Spinal cord (tissue), 10 donors: ENCODE data around the gene SYNRG. TPM values are rescaled to one million over a fixed set of nuclear protein-coding genes. Genes with fewer than 3 reads are reported as not detected.

Source experiments
- DNase-seq, 6 donors: peaks; one replicate each; pipeline versions ENCODE4 v3.0.0 to v3.0.0-alpha.2; 2013 to 2015; ENCODE audit warnings: low spot score in 6 of 6, low read depth in 4 of 6
- H3K27ac ChIP-seq: one replicate; pipeline ENCODE4 v1.5.1; 2013; ENCODE audit warnings: low read depth, low read length, control low read depth
- H3K27me3 ChIP-seq: one replicate; pipeline ENCODE4 v1.6.1; 2013; ENCODE audit warnings: low read length; ENCODE audit not compliant: control insufficient read depth, insufficient read depth
- H3K36me3 ChIP-seq: one replicate; pipeline ENCODE4 v1.6.1; 2013; ENCODE audit warnings: low read length; ENCODE audit not compliant: control insufficient read depth, insufficient read depth
- H3K4me1 ChIP-seq: one replicate; pipeline ENCODE4 v1.6.1; 2013; ENCODE audit warnings: low read length; ENCODE audit not compliant: control insufficient read depth, insufficient read depth
- H3K4me3 ChIP-seq: one replicate; pipeline ENCODE4 v1.5.1; 2013; ENCODE audit warnings: low read depth, low read length, control low read depth
- H3K9me3 ChIP-seq: one replicate; pipeline ENCODE4 v1.6.1; 2013; ENCODE audit warnings: low read length; ENCODE audit not compliant: control insufficient read depth, insufficient read depth
- WGBS: methylation state at CpG from one replicate; pipeline ENCODE4 v1.1.5; 2013; ENCODE audit warnings: missing lambda C conversion rate; ENCODE audit not compliant: insufficient coverage; 5-methylcytosine and 5-hydroxymethylcytosine counted together
- polyA plus RNA-seq, 2 donors: library from polyadenylated mRNA; unstranded; fragments of 120-200 nt; gene quantifications; one replicate each; pipeline ENCODE4 v1.2.1, GENCODE V29; 2013; ENCODE audit not compliant: insufficient read length in 2 of 2
- total RNA-seq, 2 donors: library from RNA; depleted of rRNA in 1 of 2; stranded (reverse); fragments of 120-200 nt in 1 of 2; fragments of >200 nt in 1 of 2; gene quantifications; one replicate each; pipeline versions ENCODE4 v1.2.3 to v1.2.4, GENCODE V29; 2013 to 2014
- donor health status: healthy.

The SYNRG gene
- total and polyA plus RNA-seq, 4 donors = 22.6 to 37.0 (median 32.6) TPM

DNA sequence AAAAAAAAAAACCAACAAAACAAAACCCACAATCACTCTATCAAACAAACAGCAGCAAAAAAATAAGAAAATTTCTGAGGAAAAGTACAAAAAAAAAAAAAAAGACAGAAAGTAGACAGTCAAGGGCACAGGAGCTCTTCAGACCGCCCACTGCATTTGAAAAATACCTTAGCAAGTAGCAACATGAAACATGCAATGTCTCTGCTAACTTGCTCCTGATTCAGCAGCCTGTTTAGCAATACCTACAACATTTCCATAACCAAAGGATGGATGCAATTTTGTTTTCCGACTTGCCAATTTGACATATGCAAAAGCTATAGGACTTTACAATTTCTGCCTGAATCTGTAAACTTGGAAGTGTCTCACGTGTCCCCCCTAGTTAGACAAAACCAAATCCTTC is 57.4 kb downstream of the SYNRG start:
- peaks cover 7% of the 10 kb centered on the region for H3K36me3 ChIP-seq
- no peaks in the 10 kb centered on the region for H3K9me3 ChIP-seq
- H3K4me3 ChIP-seq = no peak overlapping the region
- H3K27ac ChIP-seq = no peak overlapping the region
- no peaks in the 10 kb centered on the region for H3K27me3 ChIP-seq
- DNase-seq = no peak
- 93% methylated on average over 2 of the region's 3 CpGs for WGBS
- H3K4me1 ChIP-seq = no peaks in the 10 kb centered on the region

DNA sequence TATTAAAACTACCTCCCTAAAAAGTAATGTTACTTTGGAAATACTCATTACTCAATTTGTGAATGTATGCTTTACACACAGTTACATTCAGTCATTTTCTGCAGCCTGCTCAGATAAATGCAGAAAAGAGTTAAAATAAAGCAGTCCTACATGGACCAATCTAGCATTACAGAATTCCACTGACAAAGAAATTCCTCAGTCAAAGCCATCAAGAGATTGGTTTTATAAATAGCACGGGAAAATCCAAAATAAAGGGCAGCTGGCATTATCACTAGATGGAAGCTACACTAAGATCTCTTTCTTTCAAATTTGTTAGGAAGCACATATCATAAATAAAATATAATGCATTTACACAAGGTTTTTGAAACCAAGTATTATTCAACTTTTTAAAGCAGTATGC is 61.2 kb downstream of the SYNRG start:
- WGBS = no CpG with 5 or more reads among the region's 1 CpG
- no peak for DNase-seq
- Histone ChIP-seq H3K4me1 (no peaks in the 10 kb centered on the region), H3K27me3 (no peaks in the 10 kb centered on the region), H3K4me3 (no peak overlapping the region), H3K27ac (no peak overlapping the region), H3K9me3 (no peaks in the 10 kb centered on the region), H3K36me3 (peaks cover 6% of the 10 kb centered on the region)

DNA sequence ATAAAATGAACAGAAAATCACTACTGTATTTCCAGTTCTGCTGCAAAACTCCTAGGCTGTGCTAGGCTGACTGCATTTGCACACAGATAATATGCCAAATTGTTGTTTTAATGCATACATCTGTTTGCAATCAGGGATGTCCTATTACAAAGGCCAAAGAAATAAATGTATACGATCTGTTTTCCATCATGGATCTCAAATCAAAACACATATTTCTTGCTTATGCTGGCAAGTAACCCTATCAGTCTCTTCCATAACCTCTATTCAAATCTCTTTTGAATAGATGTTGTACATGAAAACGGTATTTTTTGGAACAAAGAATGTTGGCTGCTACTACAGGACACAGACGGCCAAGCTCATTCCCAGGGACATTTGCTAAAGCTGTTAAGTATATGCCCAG is 62.9 kb downstream of the SYNRG start:
- Histone ChIP-seq H3K27ac (no peak overlapping the region), H3K9me3 (no peaks in the 10 kb centered on the region), H3K36me3 (peaks cover 11% of the 10 kb centered on the region), H3K4me1 (no peaks in the 10 kb centered on the region), H3K4me3 (no peak overlapping the region), H3K27me3 (no peaks in the 10 kb centered on the region)
- peak in 2 of 6 donors; percentile 17 to 40 for DNase-seq
- WGBS = no CpG with 5 or more reads among the region's 3 CpGs

DNA sequence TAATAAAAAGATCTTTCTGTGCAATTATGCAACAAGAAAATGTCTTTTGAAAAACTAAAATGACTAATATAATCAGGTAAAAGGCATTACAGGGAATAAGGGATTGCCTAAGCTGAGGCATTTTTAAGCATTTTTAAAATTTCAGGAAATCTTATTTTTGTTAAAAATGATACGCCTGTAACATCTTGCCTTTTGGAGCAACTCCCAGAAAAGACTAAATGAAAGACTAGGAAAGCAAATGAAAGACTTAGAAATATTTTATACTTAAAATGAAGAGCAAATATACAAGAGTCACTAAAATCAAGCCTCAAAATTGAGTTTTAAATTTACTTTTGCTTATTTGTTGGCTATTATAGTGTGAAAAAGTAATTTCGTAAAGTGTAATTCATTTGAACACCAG is 63.7 kb downstream of the SYNRG start:
- no peak overlapping the region for H3K27ac ChIP-seq
- peaks cover 17% of the 10 kb centered on the region for H3K36me3 ChIP-seq
- H3K27me3 ChIP-seq = no peaks in the 10 kb centered on the region
- no CpG with 5 or more reads among the region's 2 CpGs for WGBS
- no peak overlapping the region for H3K4me3 ChIP-seq
- DNase-seq = peak in 2 of 6 donors; percentile 5 to 43
- H3K4me1 ChIP-seq = no peaks in the 10 kb centered on the region
- H3K9me3 ChIP-seq = no peaks in the 10 kb centered on the region

DNA sequence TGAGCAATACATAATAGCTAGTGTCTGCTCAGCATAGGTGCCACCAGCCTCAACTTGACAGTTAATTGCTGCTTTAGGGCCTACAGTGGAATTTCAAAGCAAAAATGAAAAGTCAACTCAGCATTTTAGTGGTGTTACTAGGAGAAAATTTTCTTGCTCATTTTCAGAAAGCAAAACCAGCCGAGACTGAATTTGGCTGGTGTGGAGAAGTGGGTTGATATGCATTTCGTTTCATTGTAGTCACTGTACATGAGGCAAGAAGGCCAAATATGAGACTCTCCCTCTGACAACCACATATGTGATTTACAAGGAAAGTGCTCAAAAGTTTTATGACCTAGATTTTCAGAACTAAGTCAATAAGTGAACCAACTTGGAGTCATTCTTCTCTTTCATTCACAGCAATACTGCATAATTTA is 65.6 kb downstream of the SYNRG start:
- Histone ChIP-seq H3K27me3 (no peaks in the 10 kb centered on the region), H3K36me3 (peaks cover 26% of the 10 kb centered on the region), H3K4me3 (no peak overlapping the region), H3K27ac (no peak overlapping the region), H3K4me1 (no peaks in the 10 kb centered on the region), H3K9me3 (no peaks in the 10 kb centered on the region)
- WGBS = no CpG with 5 or more reads among the region's 2 CpGs
- no peak for DNase-seq

DNA sequence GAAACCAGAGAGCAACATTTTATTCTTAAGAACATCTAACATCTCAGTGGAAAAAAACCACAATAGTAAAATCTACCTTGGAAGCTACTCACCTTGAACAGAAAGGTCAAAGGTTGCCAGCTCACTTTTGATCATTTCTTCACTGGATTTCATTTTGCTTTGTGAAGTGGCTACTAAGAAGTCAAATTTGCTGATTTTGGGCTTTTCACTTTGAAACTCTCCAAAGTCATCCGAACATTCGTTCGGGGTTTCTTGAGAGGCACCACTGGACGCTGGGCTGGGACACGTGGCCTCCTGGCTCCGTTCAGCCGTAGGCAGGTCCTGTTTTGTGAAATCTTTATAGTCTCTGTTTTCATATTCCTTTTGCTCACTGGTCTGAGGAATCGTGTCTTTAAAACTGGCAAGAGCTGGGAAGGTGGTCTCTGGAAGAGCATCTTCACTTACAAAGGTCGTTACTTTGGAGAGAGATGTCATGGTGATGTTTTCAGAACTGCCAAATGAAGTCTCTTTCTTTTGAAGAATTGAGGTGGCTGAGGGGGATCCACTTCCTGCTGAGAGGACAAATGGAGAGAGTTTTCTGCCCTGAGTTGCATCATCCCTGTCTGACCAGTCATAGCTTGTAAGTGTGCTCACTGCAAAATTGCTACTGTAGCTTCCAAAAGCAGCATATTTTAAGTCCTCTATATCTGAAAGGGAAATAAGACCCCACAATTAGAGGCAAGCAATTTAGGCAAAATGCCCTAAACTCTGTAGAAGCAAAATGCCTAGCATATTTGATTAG is 67.1 kb downstream of the SYNRG start:
- 80% methylated on average over 4 of the region's 9 CpGs for WGBS
- no peak overlapping the region for H3K4me3 ChIP-seq
- H3K27ac ChIP-seq = no peak overlapping the region
- no peak for DNase-seq
- no peaks in the 10 kb centered on the region for H3K4me1 ChIP-seq
- H3K9me3 ChIP-seq = no peaks in the 10 kb centered on the region
- no peaks in the 10 kb centered on the region for H3K27me3 ChIP-seq
- H3K36me3 ChIP-seq = peaks cover 34% of the 10 kb centered on the region

DNA sequence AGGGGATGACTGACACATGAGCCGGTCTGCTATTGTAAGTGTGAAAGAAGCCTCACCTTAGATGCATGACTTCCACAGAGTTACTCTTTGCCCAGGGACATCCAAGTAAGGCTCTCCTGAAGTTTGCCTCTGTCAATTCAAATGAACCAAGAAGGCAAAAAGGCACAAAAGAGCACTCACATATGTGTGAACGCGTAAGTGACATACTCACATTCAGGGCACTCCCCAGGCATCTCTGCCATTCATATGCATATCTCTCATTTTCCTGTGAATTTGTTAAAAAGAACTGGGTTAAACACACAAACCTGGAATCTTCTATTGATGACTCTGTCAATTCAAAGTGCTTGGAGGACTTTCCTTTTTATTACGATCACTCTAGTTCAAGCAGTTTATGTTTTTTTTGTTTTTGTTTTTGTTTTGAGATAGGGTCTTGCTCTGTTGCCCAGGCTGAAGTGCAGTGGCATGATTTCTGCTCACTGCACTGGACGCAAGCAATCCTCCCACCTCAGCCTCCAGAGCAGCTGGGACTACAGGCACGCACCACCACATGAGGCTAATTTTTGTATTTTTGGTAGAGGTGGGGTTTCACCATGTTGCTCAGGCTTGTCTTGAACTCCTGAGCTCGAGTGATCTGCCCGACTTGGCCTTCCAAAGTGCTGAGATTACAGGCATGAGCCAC is 70.1 kb downstream of the SYNRG start:
- Histone ChIP-seq H3K4me3 (no peak overlapping the region), H3K27ac (no peak overlapping the region), H3K4me1 (no peaks in the 10 kb centered on the region), H3K36me3 (peaks cover 36% of the 10 kb centered on the region), H3K9me3 (no peaks in the 10 kb centered on the region), H3K27me3 (no peaks in the 10 kb centered on the region)
- WGBS = 90% methylated on average over 2 of the region's 8 CpGs
- no peak for DNase-seq

DNA sequence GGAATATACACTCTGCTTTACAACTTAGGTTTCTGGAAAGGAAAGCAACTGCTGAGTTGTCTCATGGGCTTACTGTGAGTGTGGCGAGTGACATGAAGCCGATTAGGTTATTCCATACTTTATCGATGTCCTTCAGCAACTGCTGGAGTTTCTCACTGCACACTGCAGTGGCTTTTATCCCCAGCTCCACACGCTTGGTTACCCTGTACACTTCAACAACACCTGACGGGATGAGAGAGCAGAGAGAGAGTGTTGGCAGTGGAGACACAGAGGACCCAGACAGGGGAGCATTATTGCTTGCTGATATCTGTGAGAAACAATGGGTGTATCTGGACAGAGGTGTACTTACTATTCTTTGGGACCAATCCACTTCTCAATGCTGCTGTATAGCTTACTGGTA is 73.3 kb downstream of the SYNRG start:
- DNase-seq = no peak
- no peaks in the 10 kb centered on the region for H3K27me3 ChIP-seq
- H3K4me3 ChIP-seq = no peak overlapping the region
- H3K9me3 ChIP-seq = no peaks in the 10 kb centered on the region
- no peak overlapping the region for H3K27ac ChIP-seq
- WGBS = 100% methylated on average over 3 of the region's 5 CpGs
- peaks cover 41% of the 10 kb centered on the region for H3K36me3 ChIP-seq
- no peaks in the 10 kb centered on the region for H3K4me1 ChIP-seq

DNA sequence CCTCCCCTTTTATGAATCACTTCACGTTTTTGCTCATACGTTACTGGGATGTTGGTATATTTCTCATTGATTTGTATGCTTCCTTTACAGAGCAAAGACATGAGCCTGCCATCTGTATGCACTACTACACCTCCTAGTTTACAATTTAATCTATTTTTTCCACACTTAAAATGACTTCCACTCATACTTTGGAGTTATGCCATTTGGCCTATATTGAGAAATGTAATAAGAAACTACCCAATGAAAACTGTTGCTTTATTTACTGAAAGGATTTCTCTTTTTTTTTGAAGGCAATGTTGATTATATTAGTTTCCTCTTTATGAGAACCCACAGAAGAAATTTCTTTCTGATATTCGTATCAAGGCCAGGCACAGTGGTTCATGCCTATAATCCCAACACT is 76.5 kb downstream of the SYNRG start:
- no peak for DNase-seq
- Histone ChIP-seq H3K4me3 (no peak overlapping the region), H3K36me3 (peaks cover 35% of the 10 kb centered on the region), H3K27me3 (no peaks in the 10 kb centered on the region), H3K9me3 (no peaks in the 10 kb centered on the region), H3K27ac (no peak overlapping the region), H3K4me1 (no peaks in the 10 kb centered on the region)
- no CpG with 5 or more reads among the region's 3 CpGs for WGBS

DNA sequence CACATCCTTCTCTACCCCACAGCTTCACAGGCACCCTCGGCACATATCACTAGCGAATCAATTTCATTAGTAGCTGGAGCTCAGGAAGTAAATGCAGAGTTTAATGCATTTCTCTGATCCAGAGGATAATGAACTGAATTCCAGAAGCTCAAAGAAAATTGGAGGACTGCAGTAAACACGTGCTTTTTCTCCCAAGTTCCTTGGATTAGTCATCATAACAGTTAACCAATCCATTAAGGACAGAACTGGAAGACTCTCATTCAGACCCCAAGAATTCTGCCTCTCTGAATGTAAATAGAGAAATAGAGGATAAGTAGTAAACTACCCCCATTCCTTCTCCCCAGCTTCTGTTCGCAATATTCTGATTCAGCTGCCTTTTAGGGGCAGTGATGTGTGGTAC is 78.8 kb downstream of the SYNRG start:
- no peak overlapping the region for H3K4me3 ChIP-seq
- no peak overlapping the region for H3K27ac ChIP-seq
- WGBS = no CpG with 5 or more reads among the region's 4 CpGs
- H3K36me3 ChIP-seq = peaks cover 24% of the 10 kb centered on the region
- H3K9me3 ChIP-seq = no peaks in the 10 kb centered on the region
- no peaks in the 10 kb centered on the region for H3K4me1 ChIP-seq
- H3K27me3 ChIP-seq = no peaks in the 10 kb centered on the region
- no peak for DNase-seq
